HG03097 (cell line): ENCODE measurements around the gene SCYL1.
"Not testable (repeated sequence)": the region's sequence is repeated elsewhere in the genome, so short reads cannot be mapped to it uniquely, and the experiment has no call there.

Experiments used
- ATAC-seq: cut with Tn5 transposase; IDR thresholded peaks from one replicate; pipeline ENCODE4 v1.9.1; 2021; ENCODE audit not compliant: unreplicated experiment, low FRiP score

The SCYL1 gene

GRCh38 chr11:65564879-65565559 is 40.1 kb downstream of the SCYL1 start:
- not testable (repeated sequence) for ATAC-seq

- ATAC-seq = no peak
These were observed 41.0 kb downstream of the SCYL1 start for GRCh38 chr11:65565624-65566453.

- peak; percentile 0 for ATAC-seq
These were observed 44.5 kb downstream of the SCYL1 start for GRCh38 chr11:65569164-65569972.

- peak; percentile 56 for ATAC-seq
These were observed 45.4 kb downstream of the SCYL1 start, which contains the start of gene ZNRD2 for GRCh38 chr11:65569973-65570918. ZNRD2 (plus strand) TSS chr11:65570477; CDS start chr11:65570492, 15 bp downstream.

- no peak for ATAC-seq
These were observed 46.5 kb downstream of the SCYL1 start for GRCh38 chr11:65571420-65571819.

- ATAC-seq = no peak
These were observed 47.1 kb downstream of the SCYL1 start for GRCh38 chr11:65571940-65572339.

- ATAC-seq = no peak
These were observed 47.6 kb downstream of the SCYL1 start, which contains the start of gene FAM89B for GRCh38 chr11:65572356-65573051. FAM89B (plus strand) TSS chr11:65572538; CDS start chr11:65572670, 132 bp downstream.

- ATAC-seq = no peak
These were observed 48.7 kb downstream of the SCYL1 start for GRCh38 chr11:65573391-65574079.

GRCh38 chr11:65574109-65574810 is 49.4 kb downstream of the SCYL1 start:
- peak; percentile 42 for ATAC-seq

- no peak for ATAC-seq
These were observed 50.1 kb downstream of the SCYL1 start for GRCh38 chr11:65574811-65575567.

- ATAC-seq = no peak
These were observed 50.8 kb downstream of the SCYL1 start, which contains the start of gene EHBP1L1 for GRCh38 chr11:65575568-65576231. EHBP1L1 (plus strand) TSS chr11:65576053; CDS start chr11:65576303, 250 bp downstream.

- no peak for ATAC-seq
These were observed 51.5 kb downstream of the SCYL1 start for GRCh38 chr11:65576232-65576866.

GRCh38 chr11:65576867-65577755 is 52.2 kb downstream of the SCYL1 start:
- ATAC-seq = no peak

- no peak for ATAC-seq
These were observed 52.9 kb downstream of the SCYL1 start for GRCh38 chr11:65577756-65578109.

GRCh38 chr11:65578134-65578533 is 53.3 kb downstream of the SCYL1 start:
- no peak for ATAC-seq
